Left ventricle myocardium inferior (tissue), 1 donor: ENCODE data around the gene DLEC1. TPM values are rescaled to one million over a fixed set of nuclear protein-coding genes. Genes with fewer than 3 reads are reported as not detected.
A peak's percentile ranks its signal among the peaks of the same experiment; 100 is the strongest.
"Not testable (repeated sequence)": the region's sequence is repeated elsewhere in the genome, so short reads cannot be mapped to it uniquely, and the experiment has no call there.

Experiments used
- DNase-seq: peaks from one replicate; pipeline ENCODE4 v3.0.0-alpha.2; 2020
- H3K27ac ChIP-seq: fragments of 200-600 bp; replicated peaks from 2 replicates; pipeline ENCODE4 v1.8.0; 2021
- H3K27me3 ChIP-seq: fragments of 200-600 bp; 2 replicates; pipeline ENCODE4 v1.8.0; 2021; ENCODE audit warnings: low read depth
- H3K36me3 ChIP-seq: fragments of 200-600 bp; 2 replicates; pipeline ENCODE4 v1.8.0; 2021
- H3K4me1 ChIP-seq: fragments of 200-600 bp; 2 replicates; pipeline ENCODE4 v1.8.0; 2021
- H3K4me3 ChIP-seq: fragments of 200-600 bp; 2 replicates; pipeline ENCODE4 v1.8.0; 2021; ENCODE audit warnings: mild to moderate bottlenecking, moderate library complexity
- H3K9me3 ChIP-seq: fragments of 200-600 bp; replicated peaks from 2 replicates; pipeline ENCODE4 v1.8.0; 2021
- CTCF ChIP-seq: fragments of 200-600 bp; IDR thresholded peaks from 2 replicates; pipeline ENCODE4 v1.8.0; 2021; ENCODE audit warnings: antibody characterized with exemption, mild to moderate bottlenecking, borderline replicate concordance
- intact Hi-C: fragments of 100-400 bp; cut with micrococcal nuclease; formaldehyde crosslinking; loops from one replicate; pipeline ENCODE4 v1.11.0; 2022
- total RNA-seq: library from RNA; stranded (reverse); fragmentation: NEBNext Ultra II Directional; extraction: Animal tissue kit (Norgen Biotek cat#: 25700); gene quantifications from one replicate; pipeline ENCODE4 v1.2.1, GENCODE V29; 2021
- donor health status: DM: no; HTN: yes; CAD: no; lungs with severe emphysema.

The DLEC1 gene
- total RNA-seq, 1 donor from 2014 or later: 0.08 TPM

GRCh38 chr3:38131621-38132369, 92.8 kb downstream of the DLEC1 start:
- intact Hi-C loops: no loop called here
- H3K4me1 ChIP-seq: peaks cover 98% of the 10 kb centered on the region
- peak overlapping the region; percentile 68 for H3K27ac ChIP-seq

GRCh38 chr3:38133209-38133556, 94.2 kb downstream of the DLEC1 start:
- H3K36me3 ChIP-seq: peaks cover 73% of the 10 kb centered on the region
- H3K4me1 ChIP-seq: peaks cover 96% of the 10 kb centered on the region
- intact Hi-C loops: no loop called here
- DNase-seq: no peak
- TF ChIP-seq CTCF: no peak
- H3K4me3 ChIP-seq: no peak overlapping the region
- H3K27ac ChIP-seq: no peak overlapping the region
- no peaks in the 10 kb centered on the region for H3K9me3 ChIP-seq
- no peaks in the 10 kb centered on the region for H3K27me3 ChIP-seq

More at GRCh38 chr3:38131621-38132369, 92.8 kb downstream of the DLEC1 start:
- Histone ChIP-seq H3K27me3 (no peaks in the 10 kb centered on the region), H3K9me3 (no peaks in the 10 kb centered on the region), H3K4me3 (no peak overlapping the region), H3K36me3 (peaks cover 87% of the 10 kb centered on the region)
- DNase-seq: no peak
- TF ChIP-seq CTCF: peak; percentile 27

- intact Hi-C loops: no loop called here
- DNase-seq: no peak
- peaks cover 67% of the 10 kb centered on the region for H3K36me3 ChIP-seq
Measured at GRCh38 chr3:38133557-38134405, 94.8 kb downstream of the DLEC1 start.

GRCh38 chr3:38134517-38135143, 95.6 kb downstream of the DLEC1 start:
- H3K27ac ChIP-seq, H3K27me3 ChIP-seq, DNase-seq, intact Hi-C loops, H3K9me3 ChIP-seq: not testable (repeated sequence)
- peak overlapping the region; percentile 91 for H3K4me3 ChIP-seq
- peaks cover 96% of the 10 kb centered on the region for H3K4me1 ChIP-seq
- peaks cover 59% of the 10 kb centered on the region for H3K36me3 ChIP-seq

More at GRCh38 chr3:38133557-38134405, 94.8 kb downstream of the DLEC1 start:
- H3K27me3 ChIP-seq: no peaks in the 10 kb centered on the region
- no peaks in the 10 kb centered on the region for H3K9me3 ChIP-seq
- peaks cover 96% of the 10 kb centered on the region for H3K4me1 ChIP-seq
- no peak overlapping the region for H3K4me3 ChIP-seq
- TF ChIP-seq CTCF: no peak
- no peak overlapping the region for H3K27ac ChIP-seq

GRCh38 chr3:38135621-38136277, 96.7 kb downstream of the DLEC1 start:
- intact Hi-C loops, H3K27me3 ChIP-seq, H3K9me3 ChIP-seq, DNase-seq: not testable (repeated sequence)
- Histone ChIP-seq H3K36me3 (peaks cover 51% of the 10 kb centered on the region), H3K4me1 (peaks cover 92% of the 10 kb centered on the region), H3K4me3 (peak overlapping the region; percentile 91), H3K27ac (peak overlapping the region; percentile 98)

GRCh38 chr3:38136393-38136776, 97.4 kb downstream of the DLEC1 start:
- Histone ChIP-seq H3K27ac (peak overlapping the region; percentile 98), H3K4me3 (peak overlapping the region; percentile 91), H3K9me3 (no peaks in the 10 kb centered on the region), H3K4me1 (peaks cover 85% of the 10 kb centered on the region), H3K27me3 (no peaks in the 10 kb centered on the region), H3K36me3 (peaks cover 51% of the 10 kb centered on the region)
- intact Hi-C loops: no loop called here
- TF ChIP-seq CTCF: no peak
- no peak for DNase-seq
